ENCODE data around the gene SLC10A7. TPM values are rescaled to one million over a fixed set of nuclear protein-coding genes. Genes with fewer than 3 reads are reported as not detected.

The SLC10A7 gene
- total and polyA plus RNA-seq, 2 donors (not counting 1 experiment from before 2014, with no cell fraction given), result 5.7 to 18.3 TPM

DNA sequence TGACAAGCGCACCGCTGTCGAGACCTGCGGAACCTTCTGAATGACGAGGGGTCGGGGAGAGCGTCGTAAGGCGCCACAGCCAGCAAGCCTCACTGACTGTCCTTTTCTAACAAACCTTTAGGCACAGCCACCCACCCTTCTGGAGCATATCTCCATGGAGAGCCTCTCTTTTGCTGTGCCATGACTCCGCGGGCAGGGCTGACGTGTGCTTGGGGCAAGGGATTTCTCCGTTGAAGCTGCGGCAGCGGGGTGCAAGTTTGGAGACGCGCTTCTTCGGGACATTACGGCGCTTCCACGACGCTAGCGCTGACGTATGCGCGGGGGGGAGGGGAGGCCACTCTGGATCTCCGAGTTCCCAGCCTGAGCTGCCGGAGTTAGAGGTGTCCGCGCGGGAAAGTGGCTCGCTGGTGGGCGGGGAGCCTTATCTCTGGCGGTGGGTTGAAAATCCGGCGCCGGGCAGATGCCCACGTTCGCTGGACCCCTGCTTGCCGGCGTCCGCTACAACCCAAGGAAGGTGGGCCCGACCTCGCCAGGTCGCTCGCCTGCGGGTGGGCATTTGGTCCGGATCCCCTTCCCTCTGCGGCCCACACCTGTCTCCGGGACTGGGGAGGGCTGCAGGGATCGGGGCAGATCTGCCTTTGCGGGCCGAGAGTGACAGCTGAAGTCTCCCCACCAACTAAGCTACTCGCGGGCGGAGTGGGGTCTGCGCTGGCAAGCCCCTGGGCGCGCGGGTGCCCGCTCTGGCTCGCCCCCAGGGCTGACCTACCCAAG is 543 bp upstream of the SLC10A7 start:
- WGBS (ENCODE audit: insufficient coverage), result under 1% methylated on average over 57 of the region's 62 CpGs
- ChIA-PET CTCF (no interaction called here), POLR2A (no interaction called here)
- Histone ChIP-seq H2AFZ (ENCODE audit: insufficient read depth, low read depth, low read length, poor library complexity, severe bottlenecking) (peak overlapping the region; percentile 97), H4K20me1 (ENCODE audit: control insufficient read depth, insufficient read depth, low read length, poor library complexity, severe bottlenecking) (no peaks in the 10 kb centered on the region), H3K27ac (ENCODE audit: low read length in 2 of 2) (peak overlapping the region; percentile 62 to 75), H3K79me2 (ENCODE audit: control insufficient read depth, insufficient read depth, low read length) (peaks cover 26% of the 10 kb centered on the region), H3K9ac (ENCODE audit: low read length) (peak overlapping the region; percentile 97), H3K36me3 (replicated peaks in 1 of 2; ENCODE audit: control extremely low read depth in 1 of 2, control insufficient read depth in 1 of 2, extremely low read depth in 1 of 2, insufficient read depth in 2 of 2, low read length in 1 of 2) (no peaks in the 10 kb centered on the region), H3K4me2 (replicated peaks; ENCODE audit: low read depth, low read length, poor library complexity, severe bottlenecking) (peak overlapping the region; percentile 94), H3K4me1 (ENCODE audit: control insufficient read depth in 2 of 2, insufficient read depth in 2 of 2, low read length in 2 of 2) (peaks cover 18 to 22% of the 10 kb centered on the region in 2 donors), H3K4me3 (ENCODE audit: control extremely low read depth in 1 of 5, extremely low read depth in 1 of 5, insufficient read depth in 1 of 5, low read depth in 2 of 5, low read length in 4 of 5) (peak overlapping the region; percentile 61 to 98 (median 96)), H3K9me3 (ENCODE audit: control extremely low read depth in 1 of 3, control insufficient read depth in 2 of 3, insufficient read depth in 1 of 3, low read length in 2 of 3) (no peaks in the 10 kb centered on the region), H3K27me3 (replicated peaks in 1 of 4; ENCODE audit: control extremely low read depth in 1 of 4, control insufficient read depth in 3 of 4, insufficient read depth in 4 of 4, low read length in 3 of 4) (no peaks in the 10 kb centered on the region)
- TF ChIP-seq, protein P1, sequence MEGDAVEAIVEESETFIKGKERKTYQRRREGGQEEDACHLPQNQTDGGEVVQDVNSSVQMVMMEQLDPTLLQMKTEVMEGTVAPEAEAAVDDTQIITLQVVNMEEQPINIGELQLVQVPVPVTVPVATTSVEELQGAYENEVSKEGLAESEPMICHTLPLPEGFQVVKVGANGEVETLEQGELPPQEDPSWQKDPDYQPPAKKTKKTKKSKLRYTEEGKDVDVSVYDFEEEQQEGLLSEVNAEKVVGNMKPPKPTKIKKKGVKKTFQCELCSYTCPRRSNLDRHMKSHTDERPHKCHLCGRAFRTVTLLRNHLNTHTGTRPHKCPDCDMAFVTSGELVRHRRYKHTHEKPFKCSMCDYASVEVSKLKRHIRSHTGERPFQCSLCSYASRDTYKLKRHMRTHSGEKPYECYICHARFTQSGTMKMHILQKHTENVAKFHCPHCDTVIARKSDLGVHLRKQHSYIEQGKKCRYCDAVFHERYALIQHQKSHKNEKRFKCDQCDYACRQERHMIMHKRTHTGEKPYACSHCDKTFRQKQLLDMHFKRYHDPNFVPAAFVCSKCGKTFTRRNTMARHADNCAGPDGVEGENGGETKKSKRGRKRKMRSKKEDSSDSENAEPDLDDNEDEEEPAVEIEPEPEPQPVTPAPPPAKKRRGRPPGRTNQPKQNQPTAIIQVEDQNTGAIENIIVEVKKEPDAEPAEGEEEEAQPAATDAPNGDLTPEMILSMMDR (IDR thresholded peaks at IDR 0.05), result no peak
- TF ChIP-seq EZH2 (IDR thresholded peaks at IDR 0.05; ENCODE audit: borderline replicate concordance, insufficient read depth, low read depth, low read length, poor library complexity, severe bottlenecking), result no peak
- H3K27ac Mint-ChIP-seq, result no peak overlapping the region
- intact Hi-C loops (cut with micrococcal nuclease), result loop anchor here (1.0 to 10.0 kb wide), 5 partner anchors 67 to 1920 kb away; partner anchors contain the start of genes LSM6, MMAA, NR3C2 and ZNF827
- H3K4me1 Mint-ChIP-seq, result peaks cover 22% of the 10 kb centered on the region
- peak; percentile 86 for DNase-seq
- peak; percentile 75 for ATAC-seq (ENCODE audit: low read depth)
- no peak overlapping the region for H3K4me3 Mint-ChIP-seq
- H3K9me3 Mint-ChIP-seq (ENCODE audit: insufficient read depth), result no peaks in the 10 kb centered on the region
- H3K27me3 Mint-ChIP-seq, result no peaks in the 10 kb centered on the region

Measured in B cell (primary cell).